GM12878 (cell line): ENCODE results near the gene COPS8. TPM values are rescaled to one million over a fixed set of nuclear protein-coding genes. Genes with fewer than 3 reads are reported as not detected.

Experiments
- ATAC-seq: fragments of 200-7000 bp; cut with Tn5 transposase; 3 replicates; pipeline ENCODE4 v1.9.1; 2020; ENCODE audit warnings: mild to moderate bottlenecking, moderate library complexity
- BruUV-seq: library from RNA; stranded (reverse); fragments of 400-500 nt; replicated peaks from 2 replicates; lab custom pipeline; 2021; lab: Mats Ljungman, UMichigan
- CTCF ChIA-PET: fragments of 300-600 bp; sonication (Branson Sonifier 250); formaldehyde crosslinking; extraction: SDS; loops from one replicate; lab custom pipeline; 2021; ENCODE audit warnings: inconsistent platforms; lab: Yijun Ruan, JAX
- POLR2A ChIA-PET: fragments of 350-600 bp; formaldehyde crosslinking; extraction: SDS; loops from one replicate; lab custom pipeline; 2021; ENCODE audit warnings: inconsistent platforms; lab: Charles Lee
- RAD21 ChIA-PET: fragments of 300-600 bp; sonication (Branson Sonifier 250); formaldehyde crosslinking; loops from one replicate; lab custom pipeline; 2023; ENCODE audit warnings: antibody characterized with exemption; ENCODE audit not compliant: unreplicated experiment; lab: Charles Lee
- SMC1A ChIA-PET: fragments of 300-600 bp; sonication (Branson Sonifier 250); formaldehyde crosslinking; loops from one replicate; lab custom pipeline; 2023; ENCODE audit not compliant: unreplicated experiment, uncharacterized antibody; lab: Charles Lee
- DNase-seq: peaks from one replicate; pipeline ENCODE4 v3.0.0-alpha.2; 2011; ENCODE audit warnings: low read depth, low spot score
- FAIRE-seq: peaks from 3 replicates; lab custom pipeline; 2011; peaks lifted over from hg19 to GRCh38; lab: Jason Lieb, UNC
- H2AFZ ChIP-seq: 2 replicates; pipeline ENCODE4 v1.6.0; 2011; ENCODE audit warnings: low read depth, low read length, control low read depth; ENCODE audit not compliant: control insufficient read depth
- H3K27ac ChIP-seq: 2 replicates; pipeline ENCODE4 v1.5.1; 2011; ENCODE audit warnings: control low read depth; ENCODE audit not compliant: control insufficient read depth, insufficient read depth
- H3K27me3 ChIP-seq, 2 experiments: replicated peaks in 1 of 2; 2 replicates each; pipeline versions ENCODE4 v1.6.0 to v1.6.1; 2011; ENCODE audit warnings: low read length in 1 of 2; ENCODE audit not compliant: control insufficient read depth in 2 of 2, insufficient read depth in 2 of 2
- H3K36me3 ChIP-seq, 2 experiments: 2 replicates each; pipeline ENCODE4 v1.5.1; 2011; ENCODE audit warnings: low read length in 1 of 2; ENCODE audit not compliant: control insufficient read depth in 2 of 2, insufficient read depth in 2 of 2
- H3K4me1 ChIP-seq: 2 replicates; pipeline ENCODE4 v1.6.1; 2011; ENCODE audit warnings: mild to moderate bottlenecking, low read length, moderate library complexity, mixed read lengths; ENCODE audit not compliant: control insufficient read depth, insufficient read depth
- H3K4me2 ChIP-seq: 2 replicates; pipeline ENCODE4 v1.6.0; 2011; ENCODE audit warnings: control low read depth; ENCODE audit not compliant: control insufficient read depth, insufficient read depth
- H3K4me3 ChIP-seq: fragments of 200-600 bp; sonication (generic); 2 replicates; pipeline ENCODE4 v1.5.1; 2016
- H3K79me2 ChIP-seq: 2 replicates; pipeline ENCODE4 v1.6.0; 2011; ENCODE audit warnings: low read length; ENCODE audit not compliant: control insufficient read depth, insufficient read depth
- H3K9ac ChIP-seq: 2 replicates; pipeline ENCODE4 v1.8.0; 2011; ENCODE audit warnings: low read length, control low read depth, mixed read lengths; ENCODE audit not compliant: control insufficient read depth, insufficient read depth
- H3K9me3 ChIP-seq: replicated peaks from 3 replicates; pipeline ENCODE4 v1.5.1; 2011; ENCODE audit warnings: mild to moderate bottlenecking, low read length; ENCODE audit not compliant: control insufficient read depth, insufficient read depth
- H4K20me1 ChIP-seq: 2 replicates; pipeline ENCODE4 v1.6.0; 2011; ENCODE audit not compliant: control insufficient read depth, insufficient read depth
- ESRRA ChIP-seq: IDR thresholded peaks from 2 replicates; pipeline ENCODE4 v1.6.1; 2012; ENCODE audit warnings: mild to moderate bottlenecking, low read length, improper control_type of control experiment
- GATAD2B ChIP-seq: fragments of 450-650 bp; conservative IDR thresholded peaks from 2 replicates; pipeline ENCODE4 v1.6.1; 2017; ENCODE audit warnings: low read depth, mild to moderate bottlenecking, moderate library complexity
- HDAC6 ChIP-seq: fragments of 200-600 bp; sonication (generic); IDR thresholded peaks from one replicate; pipeline ENCODE4 v1.8.0; 2017; ENCODE audit warnings: antibody characterized with exemption; ENCODE audit not compliant: unreplicated experiment
- MEF2B ChIP-seq: fragments of 450-650 bp; IDR thresholded peaks from 2 replicates; pipeline ENCODE4 v1.6.1; 2018; ENCODE audit warnings: mild to moderate bottlenecking, moderate library complexity; ENCODE audit not compliant: partially characterized antibody, poor library complexity, severe bottlenecking
- WGBS: methylation state at CpG from one replicate; pipeline ENCODE4 v1.1.6; 2016; ENCODE audit warnings: low lambda C conversion rate; ENCODE audit not compliant: insufficient replicate concordance, insufficient coverage; ENCODE audit errors: missing lambda C conversion rate; 5-methylcytosine and 5-hydroxymethylcytosine counted together
- in situ Hi-C: fragments of 300-500 bp; cut with MboI; formaldehyde crosslinking; loops from 9 replicates; pipeline ENCODE4 v1.14.3; 2018; ENCODE audit warnings: mixed read lengths
- intact Hi-C: fragments of 100-400 bp; cut with micrococcal nuclease; formaldehyde crosslinking; loops from one replicate; pipeline ENCODE4 v1.14.2; 2022; ENCODE audit not compliant: unreplicated experiment
- polyA plus RNA-seq, 11 experiments: library from polyadenylated mRNA; depleted of rRNA in 4 of 11; unstranded in 6 of 11; stranded (reverse) in 5 of 11; fragments of >200 nt; fragmentation: Nextera tagmentation in 4 of 11; fragmentation: Illumina TruSeq in 1 of 11; extraction: Ambion mirVana in 4 of 11; extraction: Trizol in 1 of 11; gene quantifications; 1 replicate in 1 of 11; 2 replicates in 10 of 11; pipeline versions ENCODE4 v1.2.1 to v1.2.3, GENCODE V29; 2011 to 2016; ENCODE audit warnings: inconsistent platforms in 2 of 11, missing spikeins in 2 of 11, low read depth in 1 of 11
- total RNA-seq, 4 experiments: library from RNA; depleted of rRNA in 3 of 4; stranded (reverse); fragments of >200 nt in 3 of 4; fragmentation: Illumina TruSeq in 1 of 4; extraction: Trizol in 1 of 4; gene quantifications; 2 replicates each; pipeline versions ENCODE4 v1.2.1 to v1.2.3, GENCODE V29; 2013 to 2021
- TF ChIP-seq, protein P1 (sequence below): fragments of 450-650 bp; conservative IDR thresholded peaks from 2 replicates; pipeline ENCODE4 v1.6.1; 2017; ENCODE audit warnings: mild to moderate bottlenecking, moderate library complexity
- TF ChIP-seq, protein P2 (sequence below): IDR thresholded peaks from 2 replicates; pipeline ENCODE4 v1.6.1; 2012; ENCODE audit warnings: low read depth, low read length, improper control_type of control experiment
- TF ChIP-seq, protein P3 (sequence below): fragments of 450-650 bp; IDR thresholded peaks from 2 replicates; pipeline ENCODE4 v1.6.1; 2014; ENCODE audit warnings: mild to moderate bottlenecking

COPS8 gene
- total and polyA plus RNA-seq, 10 of the 15 experiments (the other 5 are each of a cell fraction or from before 2014, with no cell fraction given): 44.0 to 134 (median 107) TPM

DNA sequence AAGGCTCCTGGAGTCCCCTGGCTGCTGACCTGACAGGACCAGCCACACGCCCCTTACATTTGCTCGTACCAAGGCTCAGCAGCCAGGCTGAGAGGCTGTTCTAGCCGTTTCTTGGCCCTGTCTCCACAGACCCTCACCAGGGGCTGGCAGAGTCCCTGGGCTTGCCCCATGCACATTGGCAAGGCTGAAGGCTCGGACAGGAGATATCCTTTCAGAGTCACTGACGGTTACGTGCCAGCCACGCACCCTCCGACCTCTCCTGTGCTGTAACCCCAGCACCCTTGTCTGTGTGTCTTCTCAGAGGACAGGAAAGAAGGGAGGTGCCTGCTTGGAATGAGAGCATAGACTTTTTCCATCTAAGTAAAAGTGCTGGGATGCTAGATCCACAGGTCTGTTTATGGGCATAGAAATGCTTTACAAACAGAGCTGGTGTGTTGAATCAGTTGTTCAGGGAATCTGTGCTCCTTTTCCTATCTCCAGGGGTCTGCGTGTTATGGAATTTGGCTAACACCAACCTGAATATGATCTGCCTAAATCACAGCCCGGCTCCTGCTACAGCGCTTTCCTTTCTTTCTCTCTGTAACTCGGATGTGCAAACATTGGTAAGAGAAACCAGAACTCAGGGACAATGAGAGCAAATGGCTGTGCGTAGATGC is 41.0 kb downstream of the COPS8 start:
- in situ Hi-C loops (no loop called here), intact Hi-C loops (loop anchor here (10.0 kb wide), 1 partner anchor 348 kb away; no protein-coding TSS in a partner anchor)
- H3K9me3 ChIP-seq: no peaks in the 10 kb centered on the region; the same call in 2 of the 3 replicates
- no peaks in the 10 kb centered on the region for H3K27me3 ChIP-seq
- ChIA-PET SMC1A (no interaction called here), CTCF (no interaction called here), POLR2A (no interaction called here), RAD21 (no interaction called here)
- no peaks in the 10 kb centered on the region for H3K4me1 ChIP-seq
- no peak for DNase-seq
- ATAC-seq: no peak
- H3K27ac ChIP-seq: no peak overlapping the region
- H3K36me3 ChIP-seq: no peaks in the 10 kb centered on the region
- FAIRE-seq: no peak
- H3K79me2 ChIP-seq: no peaks in the 10 kb centered on the region
- H4K20me1 ChIP-seq: no peaks in the 10 kb centered on the region
- no peak overlapping the region for H3K4me3 ChIP-seq
- 30% methylated on average over 13 of the region's 13 CpGs for WGBS
- H3K9ac ChIP-seq: no peak overlapping the region
- BruUV-seq: no TSS peak
- no peak for TF ChIP-seq GATAD2B
- TF ChIP-seq ESRRA: no peak
- TF ChIP-seq, protein P1, sequence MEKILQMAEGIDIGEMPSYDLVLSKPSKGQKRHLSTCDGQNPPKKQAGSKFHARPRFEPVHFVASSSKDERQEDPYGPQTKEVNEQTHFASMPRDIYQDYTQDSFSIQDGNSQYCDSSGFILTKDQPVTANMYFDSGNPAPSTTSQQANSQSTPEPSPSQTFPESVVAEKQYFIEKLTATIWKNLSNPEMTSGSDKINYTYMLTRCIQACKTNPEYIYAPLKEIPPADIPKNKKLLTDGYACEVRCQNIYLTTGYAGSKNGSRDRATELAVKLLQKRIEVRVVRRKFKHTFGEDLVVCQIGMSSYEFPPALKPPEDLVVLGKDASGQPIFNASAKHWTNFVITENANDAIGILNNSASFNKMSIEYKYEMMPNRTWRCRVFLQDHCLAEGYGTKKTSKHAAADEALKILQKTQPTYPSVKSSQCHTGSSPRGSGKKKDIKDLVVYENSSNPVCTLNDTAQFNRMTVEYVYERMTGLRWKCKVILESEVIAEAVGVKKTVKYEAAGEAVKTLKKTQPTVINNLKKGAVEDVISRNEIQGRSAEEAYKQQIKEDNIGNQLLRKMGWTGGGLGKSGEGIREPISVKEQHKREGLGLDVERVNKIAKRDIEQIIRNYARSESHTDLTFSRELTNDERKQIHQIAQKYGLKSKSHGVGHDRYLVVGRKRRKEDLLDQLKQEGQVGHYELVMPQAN: no peak
- TF ChIP-seq, protein P2, sequence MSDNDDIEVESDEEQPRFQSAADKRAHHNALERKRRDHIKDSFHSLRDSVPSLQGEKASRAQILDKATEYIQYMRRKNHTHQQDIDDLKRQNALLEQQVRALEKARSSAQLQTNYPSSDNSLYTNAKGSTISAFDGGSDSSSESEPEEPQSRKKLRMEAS: no peak
- TF ChIP-seq HDAC6: no peak
- TF ChIP-seq, protein P3, sequence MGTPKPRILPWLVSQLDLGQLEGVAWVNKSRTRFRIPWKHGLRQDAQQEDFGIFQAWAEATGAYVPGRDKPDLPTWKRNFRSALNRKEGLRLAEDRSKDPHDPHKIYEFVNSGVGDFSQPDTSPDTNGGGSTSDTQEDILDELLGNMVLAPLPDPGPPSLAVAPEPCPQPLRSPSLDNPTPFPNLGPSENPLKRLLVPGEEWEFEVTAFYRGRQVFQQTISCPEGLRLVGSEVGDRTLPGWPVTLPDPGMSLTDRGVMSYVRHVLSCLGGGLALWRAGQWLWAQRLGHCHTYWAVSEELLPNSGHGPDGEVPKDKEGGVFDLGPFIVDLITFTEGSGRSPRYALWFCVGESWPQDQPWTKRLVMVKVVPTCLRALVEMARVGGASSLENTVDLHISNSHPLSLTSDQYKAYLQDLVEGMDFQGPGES: no peak
- no peak for TF ChIP-seq MEF2B
- H2AFZ ChIP-seq: no peak overlapping the region
- no peak overlapping the region for H3K4me2 ChIP-seq
